HFF-Myc (cell line): ENCODE data around the gene CHRNE.
A peak's percentile ranks its signal among the peaks of the same experiment; 100 is the strongest.

Experiments used
- DNase-seq: peaks from one replicate; pipeline ENCODE4 v3.0.0-alpha.2; 2011; ENCODE audit warnings: low read depth; ENCODE audit errors: extremely low read depth
- H3K4me3 ChIP-seq: replicated peaks from 2 replicates; pipeline ENCODE4 v1.5.1; 2011; ENCODE audit warnings: low read depth, mild to moderate bottlenecking, control low read depth, low read length
- TF ChIP-seq, protein P1 (sequence below): IDR thresholded peaks from 2 replicates; pipeline ENCODE4 v1.5.1; 2012; ENCODE audit warnings: mild to moderate bottlenecking, low read depth, low read length, control low read depth; ENCODE audit errors: missing control alignments

The CHRNE gene

DNA sequence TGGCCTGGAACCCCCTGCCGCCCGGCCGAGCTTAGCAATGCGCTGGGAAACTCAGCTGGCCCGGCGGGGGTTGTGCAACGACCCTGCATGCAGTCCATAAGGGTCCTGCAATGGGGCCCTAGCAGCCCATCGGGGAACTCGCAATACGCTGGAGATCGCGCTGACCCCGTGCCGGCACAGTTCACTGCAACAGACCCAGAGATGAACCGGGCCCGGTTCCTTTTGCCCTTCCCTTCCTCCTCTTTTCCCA lies 36.6 kb upstream of the CHRNE start:
- DNase-seq = no peak
- TF ChIP-seq, protein P1, sequence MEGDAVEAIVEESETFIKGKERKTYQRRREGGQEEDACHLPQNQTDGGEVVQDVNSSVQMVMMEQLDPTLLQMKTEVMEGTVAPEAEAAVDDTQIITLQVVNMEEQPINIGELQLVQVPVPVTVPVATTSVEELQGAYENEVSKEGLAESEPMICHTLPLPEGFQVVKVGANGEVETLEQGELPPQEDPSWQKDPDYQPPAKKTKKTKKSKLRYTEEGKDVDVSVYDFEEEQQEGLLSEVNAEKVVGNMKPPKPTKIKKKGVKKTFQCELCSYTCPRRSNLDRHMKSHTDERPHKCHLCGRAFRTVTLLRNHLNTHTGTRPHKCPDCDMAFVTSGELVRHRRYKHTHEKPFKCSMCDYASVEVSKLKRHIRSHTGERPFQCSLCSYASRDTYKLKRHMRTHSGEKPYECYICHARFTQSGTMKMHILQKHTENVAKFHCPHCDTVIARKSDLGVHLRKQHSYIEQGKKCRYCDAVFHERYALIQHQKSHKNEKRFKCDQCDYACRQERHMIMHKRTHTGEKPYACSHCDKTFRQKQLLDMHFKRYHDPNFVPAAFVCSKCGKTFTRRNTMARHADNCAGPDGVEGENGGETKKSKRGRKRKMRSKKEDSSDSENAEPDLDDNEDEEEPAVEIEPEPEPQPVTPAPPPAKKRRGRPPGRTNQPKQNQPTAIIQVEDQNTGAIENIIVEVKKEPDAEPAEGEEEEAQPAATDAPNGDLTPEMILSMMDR = no peak
- peak overlapping the region; percentile 99 for H3K4me3 ChIP-seq

DNA sequence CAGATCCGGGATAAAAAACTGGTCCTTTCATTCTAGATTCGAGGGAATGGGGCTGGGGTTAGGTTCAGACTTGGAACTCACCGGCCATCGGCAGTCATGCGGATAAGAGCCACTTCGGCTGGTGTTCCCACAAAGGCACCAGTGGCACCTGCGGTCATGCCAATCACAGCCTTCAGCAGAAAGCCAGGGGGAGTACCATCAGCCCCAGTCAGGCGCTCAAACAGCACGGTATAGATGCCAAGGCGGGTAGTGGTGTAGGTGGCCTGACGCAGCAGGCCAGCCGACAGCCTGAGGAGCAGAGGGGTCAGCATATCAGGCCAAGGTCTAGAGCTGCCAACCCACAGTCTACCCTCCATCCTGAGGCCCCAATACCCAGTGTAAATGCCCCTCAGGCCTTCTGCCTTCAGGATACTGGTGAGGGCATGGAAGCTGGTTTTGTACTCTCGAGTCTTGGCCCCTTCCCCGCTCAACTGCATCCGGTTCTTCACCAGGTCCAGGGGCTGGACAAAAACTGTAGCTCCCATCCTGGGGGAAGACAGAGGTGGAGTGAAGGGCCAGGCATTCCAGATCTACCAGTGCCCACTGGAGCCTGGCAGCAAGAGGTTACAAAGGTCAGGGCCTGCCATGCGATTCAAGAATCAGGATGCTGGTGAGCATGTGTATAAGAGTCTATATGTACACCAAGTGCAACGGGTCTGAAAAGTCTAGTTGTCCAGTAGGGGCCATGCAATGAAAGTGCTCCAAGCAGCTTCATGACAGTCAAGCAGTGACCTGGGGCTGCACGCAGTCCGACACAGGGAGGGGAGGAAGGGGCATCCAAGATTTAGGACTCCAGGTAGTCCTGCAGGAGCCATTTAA lies 36.0 kb upstream of the CHRNE start:
- TF ChIP-seq, protein P1 = no peak
- no peak for DNase-seq
- H3K4me3 ChIP-seq = peak overlapping the region; percentile 99

DNA sequence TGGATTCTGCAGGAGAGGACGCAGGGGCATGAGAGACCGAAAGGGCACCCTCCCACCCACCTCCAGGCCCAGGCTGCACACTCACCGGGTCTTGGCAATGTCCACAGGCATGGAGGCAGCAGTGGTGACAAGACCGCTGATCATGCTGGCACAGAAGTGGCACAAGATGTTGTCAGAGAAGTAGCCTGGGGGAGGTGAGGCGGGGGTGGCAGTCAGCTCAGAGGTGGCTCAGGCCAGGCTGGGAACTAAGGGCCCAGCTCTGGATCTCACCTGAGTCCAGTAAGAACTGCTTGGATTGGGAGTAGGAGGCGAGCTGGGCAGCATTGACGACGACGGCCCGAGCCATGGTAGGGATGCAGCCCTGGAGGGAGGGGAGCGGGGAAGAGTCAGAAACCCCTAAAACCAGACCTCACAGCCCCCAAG lies 35.2 kb upstream of the CHRNE start:
- DNase-seq = no peak
- TF ChIP-seq, protein P1 = no peak
- peak overlapping the region; percentile 99 for H3K4me3 ChIP-seq

DNA sequence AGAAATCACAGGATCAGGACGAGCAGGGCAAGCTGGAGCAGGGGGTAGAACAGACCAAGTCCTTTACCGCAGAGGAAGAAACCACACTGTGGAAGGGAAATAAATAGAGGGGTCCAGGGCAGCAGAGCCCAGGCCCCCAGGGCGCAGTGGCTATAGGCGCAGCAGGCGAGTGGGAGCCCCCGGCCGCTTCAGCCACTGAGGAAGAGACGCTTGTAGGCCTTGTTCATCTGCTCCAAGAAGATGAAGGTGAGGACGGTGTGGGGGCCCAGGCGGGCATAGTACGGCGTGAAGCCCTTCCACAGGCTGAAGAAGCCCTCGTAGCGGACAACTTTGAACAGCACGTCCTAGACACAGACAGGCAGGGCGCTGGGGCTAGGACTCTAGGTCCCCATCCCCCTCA lies 34.7 kb upstream of the CHRNE start:
- TF ChIP-seq, protein P1 = no peak
- DNase-seq = no peak
- H3K4me3 ChIP-seq = no peak overlapping the region

DNA sequence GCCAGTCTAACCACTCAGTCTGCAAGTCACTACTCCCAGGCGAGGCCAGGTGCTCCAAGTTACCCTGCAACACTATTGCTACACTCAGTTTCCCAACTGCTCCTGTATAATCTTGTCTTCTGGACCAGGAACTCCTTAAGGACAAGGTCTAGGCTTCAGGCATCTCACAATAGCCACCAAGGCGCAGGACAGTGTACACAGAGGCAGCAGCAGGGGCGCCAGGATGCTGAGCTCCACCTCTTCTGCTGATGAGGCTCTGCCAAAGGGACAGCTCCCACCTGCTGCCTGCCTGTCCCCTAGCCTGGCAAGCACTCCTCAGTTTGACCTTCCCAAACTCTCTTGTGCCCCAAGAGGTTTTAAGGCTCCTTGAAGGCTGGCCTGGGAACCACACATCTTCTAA lies 33.5 kb upstream of the CHRNE start:
- DNase-seq = no peak
- TF ChIP-seq, protein P1 = no peak
- H3K4me3 ChIP-seq = no peak overlapping the region

DNA sequence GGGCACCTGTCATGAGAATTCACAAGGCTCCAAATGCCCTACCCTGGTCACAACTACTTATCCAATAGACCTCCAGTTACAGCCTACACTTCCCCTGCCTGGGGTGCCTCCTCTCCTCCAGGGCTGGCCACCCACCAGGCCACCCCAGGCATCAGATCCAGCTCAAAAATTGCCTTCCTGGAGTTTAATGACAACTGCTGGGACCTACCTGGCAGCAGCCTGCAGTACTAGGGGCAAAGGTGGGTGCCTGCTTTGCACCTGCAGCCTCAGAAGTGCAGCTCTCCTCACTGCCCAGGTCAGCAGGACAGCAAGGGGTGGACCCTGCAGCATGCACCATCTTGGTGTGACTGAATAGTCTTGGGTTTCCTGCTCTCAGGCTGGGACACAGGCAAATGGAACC lies 32.8 kb upstream of the CHRNE start:
- DNase-seq = no peak
- TF ChIP-seq, protein P1 = no peak

More for the DNA sequence above, 32.8 kb upstream of the CHRNE start:
- H3K4me3 ChIP-seq = no peak overlapping the region
